H1 (cell line): ENCODE measurements around the gene FNDC7. TPM values are rescaled to one million over a fixed set of nuclear protein-coding genes. Genes with fewer than 3 reads are reported as not detected.

ENCODE experiments used
- BCL11A ChIP-seq, 2 experiments: IDR thresholded peaks; one replicate each; pipeline ENCODE4 v1.6.1; 2011; ENCODE audit warnings: low read depth in 2 of 2, low read length in 2 of 2, mild to moderate bottlenecking in 2 of 2
- CBX8 ChIP-seq: fragments of 300-800, 300-1000 bp; sonication (generic); IDR thresholded peaks from 2 replicates; pipeline ENCODE4 v1.7.1; 2016; ENCODE audit warnings: low read depth, low read length, borderline replicate concordance
- CEBPB ChIP-seq: IDR thresholded peaks from 2 replicates; pipeline ENCODE4 v1.6.1; 2012; ENCODE audit warnings: low read depth, low read length
- CHD2 ChIP-seq: IDR thresholded peaks from 2 replicates; pipeline ENCODE4 v1.6.1; 2012; ENCODE audit warnings: low read length, improper control_type of control experiment
- CHD7 ChIP-seq: fragments of 300-600 bp; sonication (generic); IDR thresholded peaks from 2 replicates; pipeline ENCODE4 v1.7.1; 2012; ENCODE audit warnings: low read length, moderate library complexity, mild to moderate bottlenecking, inconsistent platforms; ENCODE audit not compliant: insufficient replicate concordance
- EGR1 ChIP-seq: IDR thresholded peaks from 2 replicates; pipeline ENCODE4 v1.6.1; 2011; ENCODE audit warnings: low read depth, low read length, borderline replicate concordance
- FOSL1 ChIP-seq: IDR thresholded peaks from 2 replicates; pipeline ENCODE4 v1.6.1; 2011; ENCODE audit warnings: mild to moderate bottlenecking, low read depth, low read length, moderate library complexity; ENCODE audit not compliant: insufficient read depth
- KDM5A ChIP-seq: fragments of 200-600 bp; IDR thresholded peaks from 2 replicates; pipeline ENCODE4 v1.7.1; 2012; ENCODE audit warnings: mild to moderate bottlenecking, low read length, inconsistent platforms, mixed read lengths
- TCF12 ChIP-seq: IDR thresholded peaks from 2 replicates; pipeline ENCODE4 v1.6.1; 2011; ENCODE audit warnings: low read depth, mild to moderate bottlenecking, low read length
- TEAD4 ChIP-seq: IDR thresholded peaks from 2 replicates; pipeline ENCODE4 v1.6.1; 2012; ENCODE audit warnings: low read depth, low read length, inconsistent platforms, mixed read lengths
- polyA plus RNA-seq, 7 experiments: library from polyadenylated mRNA; depleted of rRNA in 3 of 7; stranded (reverse) in 5 of 7; unstranded in 2 of 7; fragments of >200 nt in 5 of 7; fragments of 200-250 nt in 2 of 7; gene quantifications; 1 replicate in 5 of 7; 2 replicates in 1 of 7; 4 replicates in 1 of 7; pipeline versions ENCODE4 v1.2.1 to v1.2.3, GENCODE V29; 2011 to 2013; ENCODE audit warnings: missing spikeins in 2 of 7, mixed read lengths in 2 of 7
- total RNA-seq: library from RNA; stranded (reverse); fragmentation: NEBNext Ultra II Directional; extraction: Animal tissue kit (Norgen Biotek cat#: 25700); gene quantifications from 2 replicates; pipeline ENCODE4 v1.2.1, GENCODE V29; 2021

The FNDC7 gene
- total and polyA plus RNA-seq, 2 of the 8 experiments (the other 6 are each of a cell fraction or from before 2014, with no cell fraction given), result 0.13 to 0.20 TPM

- no peak for TF ChIP-seq CHD7
- no peak for TF ChIP-seq CEBPB
- no peak for TF ChIP-seq BCL11A (IDR thresholded peaks at IDR 0.05; ENCODE audit: low read depth in 2 of 2, low read length in 2 of 2)
- no peak for TF ChIP-seq FOSL1
- no peak for TF ChIP-seq TEAD4
- TF ChIP-seq CBX8, result no peak
- no peak for TF ChIP-seq EGR1
- TF ChIP-seq KDM5A, result no peak
- TF ChIP-seq TCF12, result no peak
- TF ChIP-seq CHD2, result no peak
- TF ChIP-seq, all 59 proteins: peak for 0
Measured at GRCh38 chr1:108664481-108664880, 48.2 kb upstream of the FNDC7 start (continued).
